Esophagus squamous epithelium (tissue), 5 donors: ENCODE data around the gene ANKRD13A. TPM values are rescaled to one million over a fixed set of nuclear protein-coding genes. Genes with fewer than 3 reads are reported as not detected.

Experiments
- DNase-seq: peaks from one replicate; lab custom pipeline; 2025; lab: John Stamatoyannopoulos, UW
- H3K27ac ChIP-seq, 4 donors: fragments of 200-600 bp; sonication (generic); one replicate each; pipeline ENCODE4 v1.5.1; 2016 to 2019; ENCODE audit warnings: mild to moderate bottlenecking in 1 of 4
- H3K27me3 ChIP-seq, 4 donors: fragments of 200-600 bp; sonication (generic); 1 replicate in 3 of 4; 2 replicates in 1 of 4; pipeline versions ENCODE4 v1.5.1 to v1.6.0; 2017 to 2021; ENCODE audit warnings: antibody characterized with exemption in 1 of 4
- H3K36me3 ChIP-seq, 3 donors: fragments of 200-600 bp; sonication (generic); one replicate each; pipeline ENCODE4 v1.5.1; 2016 to 2019
- H3K4me1 ChIP-seq, 3 donors: fragments of 200-600 bp; sonication (generic); one replicate each; pipeline ENCODE4 v1.5.1; 2017 to 2019
- H3K4me3 ChIP-seq, 4 donors: fragments of 200-600 bp; sonication (generic); 1 replicate in 3 of 4; 2 replicates in 1 of 4; pipeline ENCODE4 v1.5.1; 2016 to 2019; ENCODE audit warnings: mild to moderate bottlenecking in 2 of 4, moderate library complexity in 1 of 4
- H3K9me3 ChIP-seq, 3 donors: fragments of 200-600 bp; sonication (generic); one replicate each; pipeline ENCODE4 v1.5.1; 2016 to 2019
- POLR2A ChIP-seq, 4 donors: fragments of 450-650 bp; IDR thresholded peaks; one replicate each; pipeline ENCODE4 v1.6.1; 2017; ENCODE audit warnings: antibody characterized with exemption in 4 of 4, mild to moderate bottlenecking in 4 of 4, moderate library complexity in 3 of 4
- WGBS, 2 donors: methylation state at CpG; one replicate each; pipeline ENCODE4 v1.1.5; 2018; 5-methylcytosine and 5-hydroxymethylcytosine counted together
- intact Hi-C: fragments of 100-400 bp; cut with DNase I; formaldehyde crosslinking; loops from one replicate; pipeline ENCODE4 v1.15.0; 2022
- total RNA-seq, 4 donors: library from RNA; depleted of rRNA; stranded (reverse); fragments of >200 nt; gene quantifications; one replicate each; pipeline ENCODE4 v1.1.0, GENCODE V29; 2016
- TF ChIP-seq, protein P1 (sequence below), 6 experiments: fragments of 450-650 bp in 4 of 6; fragments of 200-600 bp in 2 of 6; sonication (generic) in 2 of 6; IDR thresholded peaks; one replicate each; pipeline ENCODE4 v1.5.1; 2016 to 2019; ENCODE audit warnings: antibody characterized with exemption in 6 of 6, mild to moderate bottlenecking in 4 of 6, moderate library complexity in 4 of 6
- donor health status: DM: yes; HTN: yes; CAD: no.

Gene ANKRD13A
- total RNA-seq, 4 donors from 2014 or later, result 67.6 to 92.9 (median 72.8) TPM

DNA sequence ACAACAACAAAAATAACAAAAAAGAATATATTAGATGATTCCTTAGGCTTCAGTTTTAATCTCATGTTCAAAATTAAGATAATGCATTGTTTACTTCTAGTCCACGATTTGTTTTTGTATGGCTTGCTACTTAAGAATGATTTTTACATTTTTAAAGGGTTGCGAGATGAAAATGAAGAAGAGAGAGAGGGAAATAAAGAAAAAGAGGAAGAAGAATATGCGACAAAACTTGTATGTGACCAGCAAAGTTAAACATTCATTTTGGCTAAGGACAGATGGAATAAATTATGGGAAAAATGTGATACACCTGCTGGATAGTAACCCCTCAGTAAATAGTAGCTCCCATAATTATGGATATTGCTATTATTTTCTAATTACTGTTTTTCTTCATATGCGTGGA lies 1.8 kb upstream of the ANKRD13A start:
- H3K9me3 ChIP-seq, result no peaks in the 10 kb centered on the region
- intact Hi-C loops, result no loop called here
- H3K4me1 ChIP-seq, result peaks cover 4 to 74% (median 38%) of the 10 kb centered on the region in 3 donors
- H3K36me3 ChIP-seq, result peaks cover 0 to under 1% (median 0%) of the 10 kb centered on the region in 3 donors
- 82 to 83% methylated on average over 4 of the region's 4 CpGs for WGBS, 2 donors
- no peak overlapping the region for H3K4me3 ChIP-seq
- TF ChIP-seq, protein P1, sequence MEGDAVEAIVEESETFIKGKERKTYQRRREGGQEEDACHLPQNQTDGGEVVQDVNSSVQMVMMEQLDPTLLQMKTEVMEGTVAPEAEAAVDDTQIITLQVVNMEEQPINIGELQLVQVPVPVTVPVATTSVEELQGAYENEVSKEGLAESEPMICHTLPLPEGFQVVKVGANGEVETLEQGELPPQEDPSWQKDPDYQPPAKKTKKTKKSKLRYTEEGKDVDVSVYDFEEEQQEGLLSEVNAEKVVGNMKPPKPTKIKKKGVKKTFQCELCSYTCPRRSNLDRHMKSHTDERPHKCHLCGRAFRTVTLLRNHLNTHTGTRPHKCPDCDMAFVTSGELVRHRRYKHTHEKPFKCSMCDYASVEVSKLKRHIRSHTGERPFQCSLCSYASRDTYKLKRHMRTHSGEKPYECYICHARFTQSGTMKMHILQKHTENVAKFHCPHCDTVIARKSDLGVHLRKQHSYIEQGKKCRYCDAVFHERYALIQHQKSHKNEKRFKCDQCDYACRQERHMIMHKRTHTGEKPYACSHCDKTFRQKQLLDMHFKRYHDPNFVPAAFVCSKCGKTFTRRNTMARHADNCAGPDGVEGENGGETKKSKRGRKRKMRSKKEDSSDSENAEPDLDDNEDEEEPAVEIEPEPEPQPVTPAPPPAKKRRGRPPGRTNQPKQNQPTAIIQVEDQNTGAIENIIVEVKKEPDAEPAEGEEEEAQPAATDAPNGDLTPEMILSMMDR (IDR thresholded peaks at IDR 0.05), result no peak
- TF ChIP-seq POLR2A (IDR thresholded peaks at IDR 0.05), result no peak
- DNase-seq, result no peak
- H3K27ac ChIP-seq, result no peak overlapping the region
- H3K27me3 ChIP-seq, result no peaks in the 10 kb centered on the region

DNA sequence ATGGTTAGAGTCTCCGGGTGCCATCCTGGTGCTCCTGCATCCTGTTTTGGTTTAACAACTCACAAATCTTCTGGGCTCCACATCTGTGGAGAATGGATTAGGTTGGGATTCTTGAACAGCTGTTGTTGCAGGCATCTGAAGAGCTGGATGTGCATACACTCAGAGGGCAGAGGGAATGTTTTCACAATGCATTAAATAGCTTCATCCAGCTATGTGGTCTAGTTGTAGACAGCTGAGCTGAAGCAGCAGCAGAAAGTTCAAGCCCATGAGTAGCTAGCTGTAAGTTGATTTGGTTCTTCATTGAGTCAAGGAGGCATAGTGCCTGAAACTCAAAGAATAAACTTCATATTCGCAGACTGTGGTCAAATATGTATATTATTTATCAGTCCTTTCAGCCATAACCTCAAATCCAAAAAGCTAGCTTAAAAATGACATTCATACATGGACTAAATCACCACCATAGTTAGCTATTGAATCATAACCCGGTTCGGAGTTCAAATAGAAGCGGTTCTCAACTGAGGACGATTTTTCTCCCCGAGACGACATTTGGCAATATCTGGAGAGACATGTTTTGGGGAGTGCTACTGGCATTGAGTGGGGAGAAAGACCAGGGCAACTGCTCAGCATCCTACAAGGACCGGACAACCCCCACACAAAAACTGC lies 858 bp upstream of the ANKRD13A start:
- H3K36me3 ChIP-seq, result peaks cover 0 to 10% (median 0%) of the 10 kb centered on the region in 3 donors
- TF ChIP-seq POLR2A (IDR thresholded peaks at IDR 0.05), result no peak
- TF ChIP-seq, protein P1 (IDR thresholded peaks at IDR 0.05), result no peak
- no peaks in the 10 kb centered on the region for H3K9me3 ChIP-seq
- intact Hi-C loops, result no loop called here
- H3K27ac ChIP-seq, result peak overlapping the region; percentile 80 to 93 (median 92)
- H3K4me1 ChIP-seq, result peaks cover 4 to 75% (median 42%) of the 10 kb centered on the region in 3 donors
- H3K4me3 ChIP-seq, result peak overlapping the region; percentile 75 to 100 (median 79)
- H3K27me3 ChIP-seq, result no peaks in the 10 kb centered on the region
- no peak for DNase-seq
- WGBS, 2 donors, result 46 to 52% methylated on average over 9 of the region's 9 CpGs

DNA sequence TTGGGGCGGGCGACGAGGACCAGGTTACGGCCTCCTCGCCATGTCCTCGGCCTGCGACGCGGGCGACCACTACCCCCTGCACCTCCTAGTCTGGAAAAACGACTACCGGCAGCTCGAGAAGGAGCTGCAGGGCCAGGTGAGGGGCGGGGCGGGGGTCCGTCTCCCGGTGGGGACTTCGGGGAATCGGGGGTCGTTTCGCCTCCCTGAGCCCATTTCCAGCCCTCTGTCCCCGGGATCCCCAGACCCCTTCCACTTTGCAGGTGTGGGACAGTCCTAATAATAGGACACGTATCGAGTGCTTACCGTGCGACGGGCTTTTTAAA lies 380 bp downstream of the ANKRD13A start:
- WGBS, 2 donors, result 0% methylated on average over 5 of the region's 27 CpGs; no CpG with 5 or more reads in 1 of the 2 donors
- no peak for DNase-seq
- no peaks in the 10 kb centered on the region for H3K27me3 ChIP-seq
- peak overlapping the region; percentile 75 to 100 (median 79) for H3K4me3 ChIP-seq
- H3K9me3 ChIP-seq, result no peaks in the 10 kb centered on the region
- H3K27ac ChIP-seq, result peak overlapping the region; percentile 80 to 93 (median 92)
- intact Hi-C loops, result no loop called here
- no peak for TF ChIP-seq POLR2A (IDR thresholded peaks at IDR 0.05)
- TF ChIP-seq, protein P1 (IDR thresholded peaks at IDR 0.05), result no peak
- H3K36me3 ChIP-seq, result peaks cover 0 to 13% (median 0%) of the 10 kb centered on the region in 3 donors
- peaks cover 4 to 69% (median 35%) of the 10 kb centered on the region in 3 donors for H3K4me1 ChIP-seq

DNA sequence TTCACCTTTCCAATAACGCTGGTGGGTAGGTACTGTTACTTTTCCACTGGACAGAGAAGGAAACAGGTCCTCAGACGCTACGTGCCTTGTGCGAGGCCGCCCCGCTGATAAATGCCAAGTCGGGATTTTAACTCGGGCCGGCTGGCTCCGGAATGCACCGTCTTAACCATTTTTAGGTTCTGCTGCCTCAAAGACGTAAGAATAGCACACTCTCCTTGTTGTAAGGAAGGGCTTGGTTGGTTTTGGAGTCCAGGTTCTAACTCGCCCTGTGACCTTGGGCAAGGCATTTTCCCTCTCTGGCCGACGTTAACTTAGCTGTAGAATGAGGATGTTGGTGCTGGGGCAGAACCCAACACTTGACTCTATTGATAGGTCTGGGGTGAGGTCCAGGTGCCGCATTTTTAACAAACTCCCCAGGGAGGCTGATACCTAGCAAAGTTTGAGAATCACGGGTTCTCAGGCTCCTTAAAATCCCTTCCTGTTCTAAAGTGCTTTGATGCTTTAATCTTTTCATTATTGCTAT lies 814 bp downstream of the ANKRD13A start:
- no peak for DNase-seq
- H3K36me3 ChIP-seq, result peaks cover 0 to 13% (median 0%) of the 10 kb centered on the region in 3 donors
- peaks cover 4 to 69% (median 31%) of the 10 kb centered on the region in 3 donors for H3K4me1 ChIP-seq
- peak overlapping the region; percentile 80 to 93 (median 92) for H3K27ac ChIP-seq
- peak overlapping the region; percentile 75 to 100 (median 79) for H3K4me3 ChIP-seq
- WGBS, 2 donors, result 1 to 2% methylated on average over 14 to 17 of the region's 17 CpGs
- H3K9me3 ChIP-seq, result no peaks in the 10 kb centered on the region
- H3K27me3 ChIP-seq, result no peaks in the 10 kb centered on the region
- TF ChIP-seq POLR2A (IDR thresholded peaks at IDR 0.05), result peak in 1 of 4 donors; percentile 17
- TF ChIP-seq, protein P1 (IDR thresholded peaks at IDR 0.05), result no peak
- intact Hi-C loops, result no loop called here

DNA sequence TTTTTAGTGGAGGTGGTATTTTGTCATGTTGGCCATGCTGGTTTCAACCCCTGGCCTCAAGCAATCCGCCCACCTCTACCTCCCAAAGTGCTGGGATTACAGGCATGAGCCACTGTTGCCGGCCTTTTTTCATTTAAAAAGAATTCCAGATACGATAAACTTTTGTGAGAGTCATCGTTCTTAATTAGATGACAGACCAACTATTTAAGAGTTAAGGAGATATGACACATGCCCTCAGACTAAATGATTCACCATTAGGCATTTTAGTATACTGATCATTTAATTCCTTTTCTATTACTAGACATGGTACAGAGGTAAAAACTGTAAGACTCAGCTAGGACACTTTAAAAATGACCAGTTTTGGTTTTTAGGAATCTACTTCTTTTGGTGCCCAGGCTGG lies 2.4 kb downstream of the ANKRD13A start:
- WGBS, 2 donors, result 33 to 44% methylated on average over 4 of the region's 4 CpGs
- H3K4me3 ChIP-seq, result no peak overlapping the region
- TF ChIP-seq POLR2A (IDR thresholded peaks at IDR 0.05), result no peak
- TF ChIP-seq, protein P1 (IDR thresholded peaks at IDR 0.05), result no peak

More for the DNA sequence above, 2.4 kb downstream of the ANKRD13A start:
- no peak for DNase-seq
- Histone ChIP-seq H3K4me1 (peaks cover 4 to 62% (median 29%) of the 10 kb centered on the region in 3 donors), H3K9me3 (no peaks in the 10 kb centered on the region), H3K27me3 (no peaks in the 10 kb centered on the region), H3K27ac (peak overlapping the region in 3 of 4 donors; percentile 45 to 62 (median 52)), H3K36me3 (peaks cover 0 to 13% (median 0%) of the 10 kb centered on the region in 3 donors)
- intact Hi-C loops, result no loop called here
